GM12801 (cell line): Measurements from ENCODE around the gene LRMDA.

Source experiments
- CTCF ChIP-seq: IDR thresholded peaks from one replicate; pipeline ENCODE4 v1.5.1; 2011; ENCODE audit warnings: control low read depth; ENCODE audit not compliant: insufficient read length; ENCODE audit errors: extremely low read depth

Gene LRMDA

GRCh38 chr10:76453332-76453731, 1021.9 kb downstream of the LRMDA start:
- no peak for TF ChIP-seq CTCF

GRCh38 chr10:76453997-76454396, 1022.6 kb downstream of the LRMDA start:
- TF ChIP-seq CTCF: no peak

GRCh38 chr10:76454506-76455140, 1023.2 kb downstream of the LRMDA start:
- no peak for TF ChIP-seq CTCF

- TF ChIP-seq CTCF: no peak
Observed at GRCh38 chr10:76456197-76456596, 1024.8 kb downstream of the LRMDA start.

- no peak for TF ChIP-seq CTCF
Observed at GRCh38 chr10:76459016-76459730, 1027.7 kb downstream of the LRMDA start.

GRCh38 chr10:76461024-76461423, 1029.6 kb downstream of the LRMDA start:
- TF ChIP-seq CTCF: no peak

- TF ChIP-seq CTCF: no peak
Observed at GRCh38 chr10:76463111-76463510, 1031.7 kb downstream of the LRMDA start.
